Heart right ventricle (tissue), 16 donors: ENCODE data around the gene MX2. TPM values are rescaled to one million over a fixed set of nuclear protein-coding genes. Genes with fewer than 3 reads are reported as not detected.

Experiments used
- ATAC-seq, 8 donors: fragments of 200-7000 bp; cut with Tn5 transposase; one replicate each; pipeline ENCODE4 v1.9.1; 2020; ENCODE audit warnings: mild to moderate bottlenecking in 8 of 8, moderate library complexity in 8 of 8, moderate number of reproducible peaks in 1 of 8
- DNase-seq, 2 donors: peaks; one replicate each; pipeline ENCODE4 v3.0.0-alpha.2; 2020
- H3K27ac ChIP-seq, 10 donors: fragments of 200-600 bp; sonication (generic) in 2 of 10; one replicate each; pipeline versions ENCODE4 v1.5.0 to v1.8.0; 2020 to 2022; ENCODE audit warnings: mild to moderate bottlenecking in 3 of 10
- H3K27me3 ChIP-seq, 7 donors: fragments of 200-600 bp; one replicate each; pipeline ENCODE4 v1.8.0; 2021 to 2022; ENCODE audit warnings: mild to moderate bottlenecking in 2 of 7
- H3K36me3 ChIP-seq, 9 donors: fragments of 200-600 bp; sonication (generic) in 1 of 9; one replicate each; pipeline versions ENCODE4 v1.5.0 to v1.8.0; 2020 to 2022; ENCODE audit warnings: mild to moderate bottlenecking in 2 of 9
- H3K4me1 ChIP-seq, 9 donors: fragments of 200-600 bp; sonication (generic) in 1 of 9; one replicate each; pipeline versions ENCODE4 v1.5.0 to v1.8.0; 2020 to 2022; ENCODE audit warnings: mild to moderate bottlenecking in 4 of 9
- H3K4me3 ChIP-seq, 10 donors: fragments of 200-600 bp; sonication (generic) in 2 of 10; one replicate each; pipeline versions ENCODE4 v1.5.0 to v1.8.0; 2020 to 2022; ENCODE audit warnings: mild to moderate bottlenecking in 7 of 10, moderate library complexity in 2 of 10
- H3K9me3 ChIP-seq, 11 donors: fragments of 200-600 bp in 10 of 11; sonication (generic) in 2 of 11; one replicate each; pipeline versions ENCODE4 v1.5.0 to v1.8.0; 2013 to 2022; ENCODE audit warnings: mild to moderate bottlenecking in 2 of 11, control low read depth in 1 of 11, moderate library complexity in 1 of 11
- WGBS, 2 donors: extraction: QIAGEN DNeasy Blood & Tissue Kit; methylation state at CpG; one replicate each; pipeline ENCODE4 v1.1.7; 2013; ENCODE audit warnings: inconsistent platforms in 1 of 2; 5-methylcytosine and 5-hydroxymethylcytosine counted together
- intact Hi-C, 10 donors: fragments of 100-400 bp; cut with DNase I; formaldehyde crosslinking; loops; one replicate each; pipeline versions ENCODE4 v1.11.1 to v1.14.2; 2022
- polyA plus RNA-seq, 2 donors: library from polyadenylated mRNA; stranded (reverse); fragments of 200-250 nt; gene quantifications; one replicate each; pipeline ENCODE4 v1.2.3, GENCODE V29; 2013
- total RNA-seq, 10 donors: library from RNA; stranded (reverse); fragmentation: NEBNext Ultra II Directional in 3 of 10; extraction: Animal tissue kit (Norgen Biotek cat#: 25700) in 3 of 10; gene quantifications; one replicate each; pipeline versions ENCODE4 v1.2.1 to v1.2.4, GENCODE V29; 2021 to 2023
- TF ChIP-seq, protein P1 (sequence below), 9 donors: fragments of 200-600 bp; sonication (generic) in 2 of 9; IDR thresholded peaks; one replicate each; pipeline versions ENCODE4 v1.5.0 to v1.8.0; 2021 to 2022; ENCODE audit warnings: antibody characterized with exemption in 9 of 9, mild to moderate bottlenecking in 5 of 9, moderate library complexity in 1 of 9
- donor health status: Arrhythmogenic right ventricular cardiomyopathy.
- donor health status: ischemic (EF 13 %, LVEDD 7.1; RV severe dilation, severe dysfunction).
- donor health status: healthy with polysubstance abuse.
- donor health status: DM: no; HTN: yes; CAD: no.
- donor health status: DM: no; HTN: no; CAD: no.
- donor health status: ischemic (EF 25% LVEDD 6.9; RV normal size, moderate dysfunction).
- donor health status: ischemic (EF 25% LVEDD 5.7; RV mildly dilated, moderate dysfunction).
- donor health status: healthy.
- donor health status: DM: yes; HTN: yes; CAD: no.
- donor health status: Ischemic cardiomyopathy.
- donor health status: ischemic (EF 35%, LVEDD 5.7; RV mildly dilated, moderate dysfunction).
- donor health status: nonischemic (EF 11% LVEDD 7.7; RV severe dilation, severe dysfunction).
- donor health status: DM: yes; HTN: yes; CAD: no.
- donor health status: PGD.
- donor health status: ischemic (EF 29% LVEDD 5.4; RV normal size, mild dysfunction).
- donor health status: nonischemic (EF 23%, LVEDD 6.1; RV moderate dilation, normal function).

The MX2 gene
- total and polyA plus RNA-seq, 12 donors, result 3.0 to 22.9 (median 6.6) TPM

DNA sequence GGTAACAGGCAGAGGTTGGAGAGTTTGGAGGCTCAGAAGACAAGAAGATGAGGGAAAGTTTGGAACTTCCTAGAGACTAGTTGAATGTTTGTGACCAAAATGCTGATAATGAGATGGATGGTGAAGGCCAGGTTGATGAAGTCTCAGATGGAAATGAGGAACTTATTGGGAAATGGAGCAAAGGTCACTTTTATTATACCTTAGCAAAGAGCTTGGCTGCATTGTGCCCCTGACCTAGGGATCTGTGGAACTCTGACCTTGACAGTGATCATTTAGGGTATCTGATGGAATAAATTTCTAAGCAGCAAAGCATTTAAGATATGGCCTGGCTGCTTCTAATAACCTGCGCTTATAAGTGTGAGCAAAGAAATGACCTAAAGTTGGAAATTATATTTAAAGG is 28.1 kb upstream of the MX2 start:
- no peak for DNase-seq
- intact Hi-C loops, result no loop called here

DNA sequence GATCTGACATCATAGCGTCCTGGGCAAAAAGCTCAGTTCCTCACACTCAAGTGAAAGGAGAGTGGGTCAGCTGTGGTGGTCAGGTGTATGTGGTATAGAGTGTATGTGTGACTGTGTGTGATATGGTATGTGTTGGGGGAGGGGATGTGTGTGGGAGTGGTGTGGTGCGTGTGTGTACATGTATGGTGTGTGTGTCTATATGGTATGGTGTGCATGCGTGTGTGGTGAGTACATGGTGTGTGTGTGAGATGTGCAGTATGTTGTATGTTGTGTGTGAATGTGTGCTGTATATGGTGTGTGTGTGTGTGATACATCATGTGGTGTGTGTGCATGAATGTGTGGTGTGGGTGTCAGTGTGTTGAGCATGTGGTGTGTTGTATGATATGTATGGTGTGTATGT is 24.3 kb upstream of the MX2 start:
- no peak for ATAC-seq
- Histone ChIP-seq H3K9me3 (peaks cover 0 to 38% (median 8%) of the 10 kb centered on the region in 11 donors), H3K27me3 (peaks cover 0 to 13% (median 0%) of the 10 kb centered on the region in 7 donors), H3K27ac (no peak overlapping the region), H3K36me3 (no peaks in the 10 kb centered on the region), H3K4me1 (no peaks in the 10 kb centered on the region), H3K4me3 (no peak overlapping the region)
- 93 to 95% methylated on average over 3 of the region's 3 CpGs for WGBS, 2 donors
- TF ChIP-seq, protein P1, sequence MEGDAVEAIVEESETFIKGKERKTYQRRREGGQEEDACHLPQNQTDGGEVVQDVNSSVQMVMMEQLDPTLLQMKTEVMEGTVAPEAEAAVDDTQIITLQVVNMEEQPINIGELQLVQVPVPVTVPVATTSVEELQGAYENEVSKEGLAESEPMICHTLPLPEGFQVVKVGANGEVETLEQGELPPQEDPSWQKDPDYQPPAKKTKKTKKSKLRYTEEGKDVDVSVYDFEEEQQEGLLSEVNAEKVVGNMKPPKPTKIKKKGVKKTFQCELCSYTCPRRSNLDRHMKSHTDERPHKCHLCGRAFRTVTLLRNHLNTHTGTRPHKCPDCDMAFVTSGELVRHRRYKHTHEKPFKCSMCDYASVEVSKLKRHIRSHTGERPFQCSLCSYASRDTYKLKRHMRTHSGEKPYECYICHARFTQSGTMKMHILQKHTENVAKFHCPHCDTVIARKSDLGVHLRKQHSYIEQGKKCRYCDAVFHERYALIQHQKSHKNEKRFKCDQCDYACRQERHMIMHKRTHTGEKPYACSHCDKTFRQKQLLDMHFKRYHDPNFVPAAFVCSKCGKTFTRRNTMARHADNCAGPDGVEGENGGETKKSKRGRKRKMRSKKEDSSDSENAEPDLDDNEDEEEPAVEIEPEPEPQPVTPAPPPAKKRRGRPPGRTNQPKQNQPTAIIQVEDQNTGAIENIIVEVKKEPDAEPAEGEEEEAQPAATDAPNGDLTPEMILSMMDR (IDR thresholded peaks at IDR 0.05), result no peak
- intact Hi-C loops, result no loop called here
- DNase-seq, result no peak

More for the DNA sequence above, 28.1 kb upstream of the MX2 start:
- Histone ChIP-seq H3K27me3 (peaks cover 0 to 13% (median 0%) of the 10 kb centered on the region in 7 donors), H3K36me3 (no peaks in the 10 kb centered on the region), H3K4me1 (no peaks in the 10 kb centered on the region), H3K27ac (no peak overlapping the region), H3K9me3 (peaks cover 0 to 34% (median 8%) of the 10 kb centered on the region in 11 donors), H3K4me3 (no peak overlapping the region)
- 97% methylated on average over 1 of the region's 1 CpG for WGBS, 2 donors
- ATAC-seq, result no peak
- TF ChIP-seq, protein P1 (IDR thresholded peaks at IDR 0.05), result no peak

DNA sequence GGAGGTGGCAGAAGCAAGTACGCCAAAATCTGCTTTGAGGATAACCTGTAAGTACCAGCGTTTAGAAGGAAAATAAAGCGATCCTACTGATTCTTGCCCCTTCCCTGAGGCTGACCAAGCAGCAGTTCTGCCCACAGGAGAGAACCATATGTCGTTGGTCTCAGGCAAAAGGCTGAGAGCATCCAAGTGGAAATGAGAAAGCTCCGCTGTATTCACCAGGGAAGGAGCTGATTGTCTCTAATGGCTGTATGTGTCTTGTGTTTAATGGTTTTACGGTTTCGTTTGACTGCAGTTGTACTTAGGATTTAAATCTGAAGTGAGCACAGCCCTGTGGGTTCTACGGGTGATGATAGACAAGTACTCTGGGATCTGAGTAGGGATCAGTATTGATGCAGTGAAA is 23.4 kb upstream of the MX2 start:
- ATAC-seq (no peak), DNase-seq (no peak)
- Histone ChIP-seq H3K4me3 (no peak overlapping the region), H3K4me1 (no peaks in the 10 kb centered on the region), H3K27me3 (peaks cover 0 to 13% (median 0%) of the 10 kb centered on the region in 7 donors), H3K36me3 (no peaks in the 10 kb centered on the region), H3K27ac (no peak overlapping the region), H3K9me3 (peaks cover 0 to 39% (median 8%) of the 10 kb centered on the region in 11 donors)
- TF ChIP-seq, protein P1 (IDR thresholded peaks at IDR 0.05), result no peak
- intact Hi-C loops, result no loop called here
- WGBS, 2 donors, result 89 to 92% methylated on average over 8 of the region's 8 CpGs

DNA sequence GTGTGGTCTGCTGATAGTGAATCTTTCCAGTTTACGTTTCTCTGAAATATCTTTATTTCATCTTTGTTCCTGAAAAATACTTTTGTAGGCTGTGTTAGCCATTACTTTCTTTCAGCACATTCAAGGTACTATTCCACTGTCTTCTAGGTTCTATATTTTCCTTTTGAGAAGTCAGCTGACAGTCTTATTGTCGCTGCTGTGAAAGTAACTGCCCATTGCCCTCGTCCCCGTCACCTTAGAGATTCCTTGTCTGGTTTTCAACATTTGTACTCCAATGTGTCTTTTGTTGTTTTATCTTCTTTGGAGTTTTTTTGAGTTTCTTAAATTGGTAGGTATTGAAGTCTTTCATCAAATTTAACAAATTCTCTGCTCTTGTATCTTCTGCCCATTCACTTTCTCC is 19.8 kb upstream of the MX2 start:
- intact Hi-C loops, result loop anchor here in 1 of 10 donors (10.0 kb wide), 1 partner anchor 323 kb away; no protein-coding TSS in a partner anchor
- no peaks in the 10 kb centered on the region for H3K4me1 ChIP-seq
- TF ChIP-seq, protein P1 (IDR thresholded peaks at IDR 0.05), result no peak
- no peak overlapping the region for H3K4me3 ChIP-seq
- ATAC-seq (no peak), DNase-seq (no peak)
- H3K27me3 ChIP-seq, result peaks cover 0 to 13% (median 6%) of the 10 kb centered on the region in 7 donors
- peaks cover 0 to 12% (median 0%) of the 10 kb centered on the region in 11 donors for H3K9me3 ChIP-seq
- 92% methylated on average over 4 of the region's 4 CpGs for WGBS, 2 donors
- H3K27ac ChIP-seq, result no peak overlapping the region
- H3K36me3 ChIP-seq, result no peaks in the 10 kb centered on the region
